Immature natural killer cell (primary cell): ENCODE data around the gene FAT2. TPM values are rescaled to one million over a fixed set of nuclear protein-coding genes. Genes with fewer than 3 reads are reported as not detected.

Experiments used
- DNase-seq, 3 donors: peaks; one replicate each; pipeline ENCODE4 v3.0.0; 2022; ENCODE audit warnings: mixed read lengths in 1 of 3
- H3K27ac Mint-ChIP-seq, 6 donors: one replicate each; pipeline ENCODE4 v1.8.0; 2020; ENCODE audit warnings: mixed read lengths in 6 of 6, mild to moderate bottlenecking in 5 of 6, inconsistent platforms in 4 of 6, moderate library complexity in 3 of 6
- H3K27me3 Mint-ChIP-seq, 3 donors: one replicate each; pipeline ENCODE4 v1.8.0; 2020 to 2021; ENCODE audit warnings: low read depth in 3 of 3, mild to moderate bottlenecking in 3 of 3, mixed read lengths in 3 of 3, moderate library complexity in 3 of 3, inconsistent platforms in 1 of 3
- H3K36me3 Mint-ChIP-seq, 3 donors: one replicate each; pipeline ENCODE4 v1.8.0; 2020; ENCODE audit warnings: mixed read lengths in 3 of 3, inconsistent platforms in 2 of 3, mild to moderate bottlenecking in 2 of 3
- H3K4me1 Mint-ChIP-seq, 2 donors: one replicate each; pipeline ENCODE4 v1.8.0; 2020; ENCODE audit warnings: inconsistent platforms in 2 of 2, mild to moderate bottlenecking in 2 of 2, mixed read lengths in 2 of 2, moderate library complexity in 1 of 2
- H3K4me3 Mint-ChIP-seq, 5 donors: one replicate each; pipeline ENCODE4 v1.8.0; 2020; ENCODE audit warnings: mild to moderate bottlenecking in 5 of 5, mixed read lengths in 5 of 5, inconsistent platforms in 3 of 5, moderate library complexity in 3 of 5
- H3K9me3 Mint-ChIP-seq, 6 donors: one replicate each; pipeline ENCODE4 v1.8.0; 2020; ENCODE audit warnings: mild to moderate bottlenecking in 6 of 6, mixed read lengths in 6 of 6, inconsistent platforms in 4 of 6, moderate library complexity in 3 of 6
- polyA plus RNA-seq, 3 donors: library from polyadenylated mRNA; unstranded; fragments of 300-500 nt; fragmentation: Illumina TruSeq; gene quantifications; one replicate each; pipeline ENCODE4 v1.2.3, GENCODE V29; 2021

FAT2 gene
- polyA plus RNA-seq, result not detected

- Mint-ChIP-seq H3K4me3 (no peak within 1 kb of the TSS), H3K27ac (no peak within 1 kb of the TSS), H3K4me1 (no peaks in the 10 kb centered on the region), H3K9me3 (no peaks in the 10 kb centered on the region), H3K27me3 (peaks cover 0 to 5% (median under 1%) of the 10 kb centered on the region in 3 donors), H3K36me3 (no peaks in the 10 kb centered on the region)
- DNase-seq, result no peak
These were observed at the start of gene FAT2 for GRCh38 chr5:151591144-151591819. Gene FAT2 (minus strand): TSS chr5:151591331. CDS start chr5:151568931, 22,400 bp downstream.

GRCh38 chr5:151638619-151639018 lies 47.5 kb upstream of the FAT2 start:
- H3K27ac Mint-ChIP-seq, result no peak overlapping the region
- H3K27me3 Mint-ChIP-seq, result peaks cover 7 to 14% (median 9%) of the 10 kb centered on the region in 3 donors
- no peak overlapping the region for H3K4me3 Mint-ChIP-seq
- H3K4me1 Mint-ChIP-seq, result no peaks in the 10 kb centered on the region
- no peaks in the 10 kb centered on the region for H3K36me3 Mint-ChIP-seq
- H3K9me3 Mint-ChIP-seq, result no peaks in the 10 kb centered on the region
- no peak for DNase-seq

- H3K9me3 Mint-ChIP-seq, result no peaks in the 10 kb centered on the region
- no peak overlapping the region for H3K4me3 Mint-ChIP-seq
- H3K27ac Mint-ChIP-seq, result no peak overlapping the region
These were observed 46.5 kb upstream of the FAT2 start for GRCh38 chr5:151637676-151638075.

GRCh38 chr5:151633892-151634291 lies 42.8 kb upstream of the FAT2 start:
- Mint-ChIP-seq H3K36me3 (no peaks in the 10 kb centered on the region), H3K27ac (no peak overlapping the region), H3K4me3 (no peak overlapping the region), H3K27me3 (peaks cover 8 to 9% (median 9%) of the 10 kb centered on the region in 3 donors), H3K9me3 (no peaks in the 10 kb centered on the region), H3K4me1 (no peaks in the 10 kb centered on the region)
- DNase-seq, result no peak

More at GRCh38 chr5:151637676-151638075, 46.5 kb upstream of the FAT2 start:
- DNase-seq, result no peak
- no peaks in the 10 kb centered on the region for H3K4me1 Mint-ChIP-seq
- peaks cover 7 to 14% (median 10%) of the 10 kb centered on the region in 3 donors for H3K27me3 Mint-ChIP-seq
- no peaks in the 10 kb centered on the region for H3K36me3 Mint-ChIP-seq

- Mint-ChIP-seq H3K4me3 (no peak overlapping the region), H3K9me3 (no peaks in the 10 kb centered on the region), H3K27ac (no peak overlapping the region), H3K4me1 (no peaks in the 10 kb centered on the region), H3K27me3 (peaks cover 5 to 8% (median 8%) of the 10 kb centered on the region in 3 donors), H3K36me3 (no peaks in the 10 kb centered on the region)
- DNase-seq, result no peak
These were observed 41.8 kb upstream of the FAT2 start for GRCh38 chr5:151632941-151633340.

GRCh38 chr5:151632524-151632923 lies 41.4 kb upstream of the FAT2 start:
- Mint-ChIP-seq H3K27me3 (peaks cover 5 to 8% (median 8%) of the 10 kb centered on the region in 3 donors), H3K9me3 (no peaks in the 10 kb centered on the region), H3K27ac (no peak overlapping the region), H3K4me1 (no peaks in the 10 kb centered on the region), H3K4me3 (no peak overlapping the region), H3K36me3 (no peaks in the 10 kb centered on the region)
- DNase-seq, result no peak

- no peaks in the 10 kb centered on the region for H3K9me3 Mint-ChIP-seq
These were observed 40.8 kb upstream of the FAT2 start for GRCh38 chr5:151631941-151632340.

GRCh38 chr5:151630088-151630487 lies 39.0 kb upstream of the FAT2 start:
- Mint-ChIP-seq H3K36me3 (no peaks in the 10 kb centered on the region), H3K27me3 (peaks cover 4 to 10% (median 4%) of the 10 kb centered on the region in 3 donors), H3K4me1 (no peaks in the 10 kb centered on the region), H3K9me3 (no peaks in the 10 kb centered on the region), H3K4me3 (no peak overlapping the region), H3K27ac (no peak overlapping the region)
- no peak for DNase-seq

More at GRCh38 chr5:151631941-151632340, 40.8 kb upstream of the FAT2 start:
- Mint-ChIP-seq H3K27ac (no peak overlapping the region), H3K36me3 (no peaks in the 10 kb centered on the region), H3K4me3 (no peak overlapping the region), H3K4me1 (no peaks in the 10 kb centered on the region), H3K27me3 (peaks cover 5 to 8% (median 8%) of the 10 kb centered on the region in 3 donors)
- no peak for DNase-seq

GRCh38 chr5:151628112-151628823 lies 37.1 kb upstream of the FAT2 start:
- no peaks in the 10 kb centered on the region for H3K9me3 Mint-ChIP-seq
- DNase-seq, result no peak
- no peaks in the 10 kb centered on the region for H3K4me1 Mint-ChIP-seq
- no peak overlapping the region for H3K4me3 Mint-ChIP-seq
- H3K27me3 Mint-ChIP-seq, result peaks cover 0 to 5% (median 4%) of the 10 kb centered on the region in 3 donors
- no peak overlapping the region for H3K27ac Mint-ChIP-seq
- no peaks in the 10 kb centered on the region for H3K36me3 Mint-ChIP-seq

- no peak overlapping the region for H3K27ac Mint-ChIP-seq
- no peaks in the 10 kb centered on the region for H3K9me3 Mint-ChIP-seq
- H3K4me3 Mint-ChIP-seq, result no peak overlapping the region
- DNase-seq, result no peak
- H3K4me1 Mint-ChIP-seq, result no peaks in the 10 kb centered on the region
- H3K27me3 Mint-ChIP-seq, result peaks cover 0 to 5% (median 4%) of the 10 kb centered on the region in 3 donors
- no peaks in the 10 kb centered on the region for H3K36me3 Mint-ChIP-seq
These were observed 36.5 kb upstream of the FAT2 start for GRCh38 chr5:151627650-151628049.

- Mint-ChIP-seq H3K27ac (no peak overlapping the region), H3K9me3 (peaks cover 0 to 2% (median 0%) of the 10 kb centered on the region in 6 donors), H3K36me3 (no peaks in the 10 kb centered on the region), H3K4me1 (no peaks in the 10 kb centered on the region), H3K4me3 (no peak overlapping the region), H3K27me3 (peaks cover 2 to 9% (median 7%) of the 10 kb centered on the region in 3 donors)
- no peak for DNase-seq
These were observed 34.2 kb upstream of the FAT2 start for GRCh38 chr5:151625285-151625684.

- Mint-ChIP-seq H3K4me3 (no peak overlapping the region), H3K4me1 (no peaks in the 10 kb centered on the region), H3K27me3 (peaks cover 2 to 9% (median 5%) of the 10 kb centered on the region in 3 donors), H3K36me3 (no peaks in the 10 kb centered on the region), H3K27ac (no peak overlapping the region), H3K9me3 (peaks cover 0 to 2% (median 0%) of the 10 kb centered on the region in 6 donors)
- DNase-seq, result no peak
These were observed 33.3 kb upstream of the FAT2 start for GRCh38 chr5:151624476-151624875.

GRCh38 chr5:151622367-151623088 lies 31.4 kb upstream of the FAT2 start:
- peaks cover 0 to 2% (median 0%) of the 10 kb centered on the region in 6 donors for H3K9me3 Mint-ChIP-seq
- peaks cover 2 to 9% (median 5%) of the 10 kb centered on the region in 3 donors for H3K27me3 Mint-ChIP-seq
- no peaks in the 10 kb centered on the region for H3K4me1 Mint-ChIP-seq
- no peak overlapping the region for H3K4me3 Mint-ChIP-seq
- H3K36me3 Mint-ChIP-seq, result no peaks in the 10 kb centered on the region
- DNase-seq, result no peak
- H3K27ac Mint-ChIP-seq, result no peak overlapping the region

GRCh38 chr5:151620461-151620840 lies 29.3 kb upstream of the FAT2 start:
- Mint-ChIP-seq H3K9me3 (peaks cover 0 to 2% (median 0%) of the 10 kb centered on the region in 6 donors), H3K4me1 (no peaks in the 10 kb centered on the region), H3K27me3 (peaks cover 2 to 14% (median 5%) of the 10 kb centered on the region in 3 donors), H3K4me3 (no peak overlapping the region), H3K27ac (no peak overlapping the region), H3K36me3 (no peaks in the 10 kb centered on the region)
- DNase-seq, result no peak
